Measurements from ENCODE around the gene BARHL1.

BARHL1 gene

GRCh38 chr9:132582276-132582785 lies at the start of gene BARHL1:
Gene BARHL1, plus strand, starts transcription at chr9:132582606. Its CDS starts 192 bp downstream, at chr9:132582798.
- DNase-seq: no peak

GRCh38 chr9:132534832-132535231 lies 47.6 kb upstream of the BARHL1 start:
- DNase-seq: no peak

GRCh38 chr9:132536124-132536523 lies 46.3 kb upstream of the BARHL1 start:
- no peak for DNase-seq

- no peak for DNase-seq
These were observed 45.1 kb upstream of the BARHL1 start for GRCh38 chr9:132537352-132537751.

- DNase-seq: no peak
These were observed 44.3 kb upstream of the BARHL1 start for GRCh38 chr9:132538071-132538470.

- DNase-seq: no peak
These were observed 43.3 kb upstream of the BARHL1 start for GRCh38 chr9:132539096-132539495.

GRCh38 chr9:132541051-132541450 lies 41.4 kb upstream of the BARHL1 start:
- no peak for DNase-seq

GRCh38 chr9:132541870-132542830 lies 40.3 kb upstream of the BARHL1 start:
- DNase-seq: no peak

- no peak for DNase-seq
These were observed 39.2 kb upstream of the BARHL1 start for GRCh38 chr9:132543251-132543650.

GRCh38 chr9:132543960-132544359 lies 38.4 kb upstream of the BARHL1 start:
- DNase-seq: no peak

GRCh38 chr9:132545578-132545977 lies 36.8 kb upstream of the BARHL1 start:
- DNase-seq: no peak

GRCh38 chr9:132546148-132547051 lies 36.0 kb upstream of the BARHL1 start:
- peak; percentile 25 to 61 for DNase-seq

- no peak for DNase-seq
These were observed 35.4 kb upstream of the BARHL1 start for GRCh38 chr9:132547052-132547431.

- no peak for DNase-seq
These were observed 35.0 kb upstream of the BARHL1 start for GRCh38 chr9:132547436-132547835.

GRCh38 chr9:132547976-132548730 lies 34.3 kb upstream of the BARHL1 start:
- DNase-seq: no peak

- DNase-seq: no peak
These were observed 33.4 kb upstream of the BARHL1 start for GRCh38 chr9:132548751-132549640.

- DNase-seq: no peak
These were observed 30.9 kb upstream of the BARHL1 start for GRCh38 chr9:132551556-132551955.

- DNase-seq: no peak
These were observed 30.4 kb upstream of the BARHL1 start for GRCh38 chr9:132552041-132552440.

GRCh38 chr9:132554755-132555154 lies 27.7 kb upstream of the BARHL1 start:
- DNase-seq: no peak

GRCh38 chr9:132555528-132555927 lies 26.9 kb upstream of the BARHL1 start:
- DNase-seq: no peak

GRCh38 chr9:132556235-132556634 lies 26.2 kb upstream of the BARHL1 start:
- DNase-seq: no peak

- no peak for DNase-seq
These were observed 25.7 kb upstream of the BARHL1 start for GRCh38 chr9:132556714-132557113.

Data from NCI-H446 (cell line).